KOPT-K1 (cell line): Measurements from ENCODE around the gene INPPL1.
"Not testable (repeated sequence)": the region's sequence is repeated elsewhere in the genome, so short reads cannot be mapped to it uniquely, and the experiment has no call there.

Source experiments
- H3K27ac ChIP-seq: fragments of 200-600 bp; sonication (generic); 2 replicates; pipeline ENCODE4 v1.5.1; 2016; ENCODE audit warnings: antibody characterized with exemption, mild to moderate bottlenecking, low read depth, low read length; ENCODE audit not compliant: poor library complexity, severe bottlenecking
- H3K36me3 ChIP-seq: fragments of 200-600 bp; sonication (generic); 2 replicates; pipeline ENCODE4 v1.5.1; 2017; ENCODE audit warnings: antibody characterized with exemption, mild to moderate bottlenecking, low read length, moderate library complexity; ENCODE audit not compliant: insufficient read depth
- H3K9me3 ChIP-seq: fragments of 200-600 bp; sonication (generic); 2 replicates; pipeline ENCODE4 v1.5.1; 2017; ENCODE audit warnings: antibody characterized with exemption, low read length, mild to moderate bottlenecking; ENCODE audit not compliant: insufficient read depth, poor library complexity, severe bottlenecking

The INPPL1 gene

DNA sequence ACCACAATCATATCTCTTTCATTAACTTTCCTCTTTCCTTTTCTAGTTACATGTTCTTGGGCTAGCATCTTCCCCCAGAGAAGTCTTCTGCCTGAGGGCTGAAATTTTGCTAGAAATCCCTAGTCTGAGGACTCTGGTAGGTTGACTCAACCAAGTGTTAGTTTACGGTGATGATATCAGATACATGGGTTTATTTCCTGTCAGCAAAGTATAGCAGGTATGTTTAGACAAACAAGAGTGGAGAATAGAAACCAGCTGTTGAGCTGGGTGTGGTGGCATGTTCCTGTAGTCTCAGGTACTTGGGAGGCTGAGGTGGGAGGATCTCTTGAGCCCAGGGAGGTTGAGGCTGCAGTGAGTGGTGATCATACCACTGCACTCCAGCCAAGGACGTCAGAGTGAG, 21.4 kb upstream of the INPPL1 start:
- Histone ChIP-seq H3K9me3 (no peaks in the 10 kb centered on the region), H3K36me3 (no peaks in the 10 kb centered on the region)

DNA sequence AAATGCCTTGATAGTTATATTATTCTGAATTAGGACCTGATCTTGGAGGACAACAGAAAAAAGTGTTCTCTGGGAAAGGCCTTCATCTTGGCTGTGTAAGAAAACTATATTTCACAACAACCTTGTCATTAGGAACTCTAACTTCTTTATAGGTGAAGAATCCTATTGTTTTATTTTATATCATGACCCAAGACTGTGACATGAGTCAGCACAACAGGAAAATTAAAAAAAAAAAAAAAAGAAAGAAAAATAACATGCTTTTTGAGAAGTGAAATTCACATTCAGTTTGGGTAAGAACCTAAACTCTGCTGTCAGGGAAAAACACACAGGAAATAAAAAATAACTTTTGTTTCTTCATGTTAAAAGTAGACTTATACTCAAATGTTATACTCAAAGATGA, 19.7 kb upstream of the INPPL1 start:
- H3K36me3 ChIP-seq: no peaks in the 10 kb centered on the region
- H3K9me3 ChIP-seq: peaks cover 11% of the 10 kb centered on the region
- no peak overlapping the region for H3K27ac ChIP-seq

More for the DNA sequence above, 21.4 kb upstream of the INPPL1 start:
- no peak overlapping the region for H3K27ac ChIP-seq

DNA sequence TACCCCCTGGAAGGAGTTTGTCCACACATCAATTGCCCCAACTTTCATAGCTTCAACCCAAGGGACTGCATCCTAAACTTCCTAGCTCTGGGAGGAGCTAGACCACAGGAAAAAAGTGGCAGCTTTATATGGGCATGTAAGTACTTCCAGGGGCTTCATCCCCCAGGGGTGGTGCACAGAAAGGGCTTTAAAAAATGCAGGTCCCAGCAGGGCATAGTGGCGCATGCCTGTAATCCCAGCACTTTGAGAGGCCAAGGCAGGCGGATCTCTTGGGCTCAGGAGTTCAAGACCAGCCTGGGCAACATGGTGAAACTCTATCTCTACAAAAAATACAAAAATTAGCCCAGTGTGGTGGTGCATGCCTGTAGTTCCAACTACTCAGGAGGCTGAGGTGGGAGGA, 17.8 kb upstream of the INPPL1 start:
- H3K27ac ChIP-seq, H3K36me3 ChIP-seq: not testable (repeated sequence)
- H3K9me3 ChIP-seq: peaks cover 14% of the 10 kb centered on the region

DNA sequence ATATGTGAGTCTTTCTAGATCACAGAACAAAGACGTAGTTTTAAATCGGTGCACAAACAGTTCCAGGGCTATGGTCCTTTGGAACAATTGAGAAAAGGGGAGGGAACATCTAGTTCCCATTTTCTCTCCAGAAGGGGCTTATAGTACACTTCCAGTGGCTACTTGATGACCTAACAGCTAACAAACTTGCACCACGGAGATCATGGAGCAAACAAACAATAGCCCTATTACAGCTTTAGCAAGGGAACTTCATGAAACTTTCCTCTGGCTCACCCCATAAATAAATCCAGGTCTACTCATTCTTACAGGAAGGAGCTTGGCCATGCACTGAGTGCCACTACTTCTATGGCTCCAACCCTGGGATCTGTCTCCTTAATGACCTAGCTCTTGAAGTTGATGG, 16.3 kb upstream of the INPPL1 start:
- Histone ChIP-seq H3K27ac (no peak overlapping the region), H3K9me3 (peaks cover 14% of the 10 kb centered on the region), H3K36me3 (no peaks in the 10 kb centered on the region)

DNA sequence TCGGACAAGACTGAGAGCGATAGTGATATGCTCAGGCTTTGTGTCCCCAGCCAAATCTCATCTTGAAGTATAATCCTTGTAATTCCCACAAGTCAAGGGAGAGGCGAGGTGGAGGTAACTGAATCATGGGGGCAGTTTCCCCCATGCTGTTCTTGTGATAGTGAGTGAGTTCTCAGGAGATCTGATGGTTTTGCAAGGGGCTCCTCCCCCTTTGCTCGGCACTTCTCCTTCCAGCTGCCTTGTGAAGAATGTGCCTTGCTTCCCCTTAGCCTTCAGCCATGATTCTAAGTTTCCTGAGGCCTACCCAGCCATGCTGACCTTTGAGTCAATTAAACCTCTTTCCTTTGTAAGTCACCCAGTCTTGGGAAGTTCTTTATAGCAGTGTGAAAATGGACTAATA, 15.5 kb upstream of the INPPL1 start:
- Histone ChIP-seq H3K9me3 (peaks cover 14% of the 10 kb centered on the region), H3K27ac (no peak overlapping the region), H3K36me3 (no peaks in the 10 kb centered on the region)

DNA sequence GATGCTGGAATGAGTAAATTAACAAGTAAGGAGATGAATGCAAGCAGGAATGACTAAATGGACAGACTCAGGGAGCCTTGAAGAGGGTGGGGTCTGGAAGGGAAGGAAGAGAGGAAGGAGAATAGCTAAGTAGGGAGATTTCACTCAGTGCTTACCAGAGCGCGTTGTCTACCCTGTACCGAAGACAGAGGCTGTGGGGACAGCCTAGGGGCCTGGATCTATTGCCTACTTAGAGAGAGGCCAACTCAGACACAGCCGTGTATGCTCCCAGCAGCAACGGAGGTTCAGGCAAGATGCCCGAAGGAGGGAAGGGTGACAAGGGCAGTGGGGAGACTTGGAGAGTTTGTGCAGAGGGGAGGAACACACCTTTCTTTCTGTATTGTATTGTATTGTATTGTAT, 7.9 kb upstream of the INPPL1 start, which contains the start of gene FOLR2:
Gene FOLR2 (plus strand): TSS at position 157 of the 400 bp plus-strand sequence. CDS start 1,791 bp downstream, outside the sequence.
- H3K9me3 ChIP-seq: no peaks in the 10 kb centered on the region
- H3K36me3 ChIP-seq: no peaks in the 10 kb centered on the region
- H3K27ac ChIP-seq: no peak within 1 kb of the TSS

DNA sequence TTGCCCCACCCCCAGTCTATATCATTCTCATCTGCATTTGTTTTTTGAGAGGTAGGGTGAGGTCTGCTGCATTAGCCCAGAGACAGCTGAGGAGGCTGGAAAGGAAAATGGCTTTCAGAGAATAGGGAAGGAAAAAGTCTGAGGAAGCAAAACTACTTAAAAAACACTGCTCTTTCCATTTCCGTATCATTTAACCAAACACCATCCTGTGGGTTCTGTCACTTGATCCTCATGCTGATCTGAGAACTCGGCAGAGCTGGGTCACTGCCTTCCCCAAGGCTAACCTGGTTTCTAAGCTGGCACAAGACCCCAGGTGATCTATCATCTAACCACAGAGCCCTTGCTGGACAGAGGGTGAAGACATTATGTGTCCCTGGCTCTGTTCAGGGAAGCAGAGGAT, 6.7 kb upstream of the INPPL1 start:
- Histone ChIP-seq H3K36me3 (no peaks in the 10 kb centered on the region), H3K27ac (no peak overlapping the region), H3K9me3 (no peaks in the 10 kb centered on the region)

DNA sequence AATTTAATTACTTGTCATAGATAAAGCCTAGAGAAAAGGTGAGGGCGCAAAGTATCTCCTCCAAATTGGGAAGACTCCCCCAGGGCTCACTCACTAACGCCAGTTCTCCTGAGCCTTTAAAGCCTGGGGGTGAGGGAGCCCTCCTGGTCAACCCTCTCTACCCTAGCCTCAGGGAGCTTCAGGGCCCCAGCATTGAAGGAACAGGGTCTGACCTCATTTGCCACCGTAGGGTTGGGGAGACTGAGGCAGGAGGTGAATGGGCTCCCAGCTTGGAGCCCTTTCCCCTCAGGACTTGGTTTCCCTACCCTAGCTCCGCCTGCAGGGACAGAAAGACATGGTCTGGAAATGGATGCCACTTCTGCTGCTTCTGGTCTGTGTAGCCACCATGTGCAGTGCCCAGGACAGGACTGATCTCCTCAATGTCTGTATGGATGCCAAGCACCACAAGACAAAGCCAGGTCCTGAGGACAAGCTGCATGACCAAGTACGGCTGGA, 6.3 kb upstream of the INPPL1 start:
- H3K36me3 ChIP-seq: no peaks in the 10 kb centered on the region
- H3K27ac ChIP-seq: no peak overlapping the region
- H3K9me3 ChIP-seq: no peaks in the 10 kb centered on the region

DNA sequence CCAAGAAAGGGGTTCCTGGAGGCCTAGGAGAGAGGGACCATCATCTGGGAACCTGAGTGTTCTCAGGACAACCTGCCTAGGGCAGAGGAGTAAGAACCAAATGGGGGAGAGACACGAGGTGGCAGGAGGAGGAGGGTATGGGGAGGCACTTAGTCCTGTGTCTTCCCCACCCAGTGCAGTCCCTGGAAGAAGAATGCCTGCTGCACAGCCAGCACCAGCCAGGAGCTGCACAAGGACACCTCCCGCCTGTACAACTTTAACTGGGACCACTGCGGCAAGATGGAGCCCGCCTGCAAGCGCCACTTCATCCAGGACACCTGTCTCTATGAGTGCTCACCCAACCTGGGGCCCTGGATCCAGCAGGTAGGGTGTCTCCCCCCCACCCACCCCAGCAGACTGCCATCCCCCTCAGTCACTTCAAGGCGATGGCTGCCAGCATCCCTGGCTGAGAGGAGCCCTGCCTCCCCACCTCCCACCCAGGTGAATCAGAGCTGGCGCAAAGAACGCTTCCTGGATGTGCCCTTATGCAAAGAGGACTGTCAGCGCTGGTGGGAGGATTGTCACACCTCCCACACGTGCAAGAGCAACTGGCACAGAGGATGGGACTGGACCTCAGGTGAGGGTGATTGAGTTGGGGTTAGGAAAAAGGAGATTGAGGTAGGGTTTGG, 3.7 kb upstream of the INPPL1 start:
- Histone ChIP-seq H3K27ac (no peak overlapping the region), H3K36me3 (no peaks in the 10 kb centered on the region)

DNA sequence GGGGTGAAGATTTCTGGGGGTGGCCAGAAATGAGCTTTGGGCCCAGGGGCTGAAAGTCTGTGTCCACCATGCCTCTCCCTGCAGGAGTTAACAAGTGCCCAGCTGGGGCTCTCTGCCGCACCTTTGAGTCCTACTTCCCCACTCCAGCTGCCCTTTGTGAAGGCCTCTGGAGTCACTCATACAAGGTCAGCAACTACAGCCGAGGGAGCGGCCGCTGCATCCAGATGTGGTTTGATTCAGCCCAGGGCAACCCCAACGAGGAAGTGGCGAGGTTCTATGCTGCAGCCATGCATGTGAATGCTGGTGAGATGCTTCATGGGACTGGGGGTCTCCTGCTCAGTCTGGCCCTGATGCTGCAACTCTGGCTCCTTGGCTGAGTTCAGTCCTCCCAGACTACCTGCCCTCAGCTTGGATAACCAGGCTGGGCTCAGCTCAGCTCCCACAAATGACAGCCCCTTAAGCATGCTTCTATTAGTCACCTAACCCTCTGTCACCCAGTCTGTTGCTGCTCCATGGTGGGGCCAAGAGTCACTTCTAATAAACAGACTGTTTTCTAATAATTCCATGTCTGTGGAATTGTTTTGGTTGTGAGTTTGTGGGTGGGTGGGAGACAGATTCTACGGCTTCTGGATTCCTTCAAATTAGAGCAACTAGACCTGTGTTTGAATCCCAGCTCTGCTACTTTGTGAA, 3.0 kb upstream of the INPPL1 start:
- Histone ChIP-seq H3K27ac (no peak overlapping the region), H3K36me3 (peaks cover 2% of the 10 kb centered on the region; the same call in 1 of the 2 replicates), H3K9me3 (no peaks in the 10 kb centered on the region)

More for the DNA sequence above, 3.7 kb upstream of the INPPL1 start:
- no peaks in the 10 kb centered on the region for H3K9me3 ChIP-seq

DNA sequence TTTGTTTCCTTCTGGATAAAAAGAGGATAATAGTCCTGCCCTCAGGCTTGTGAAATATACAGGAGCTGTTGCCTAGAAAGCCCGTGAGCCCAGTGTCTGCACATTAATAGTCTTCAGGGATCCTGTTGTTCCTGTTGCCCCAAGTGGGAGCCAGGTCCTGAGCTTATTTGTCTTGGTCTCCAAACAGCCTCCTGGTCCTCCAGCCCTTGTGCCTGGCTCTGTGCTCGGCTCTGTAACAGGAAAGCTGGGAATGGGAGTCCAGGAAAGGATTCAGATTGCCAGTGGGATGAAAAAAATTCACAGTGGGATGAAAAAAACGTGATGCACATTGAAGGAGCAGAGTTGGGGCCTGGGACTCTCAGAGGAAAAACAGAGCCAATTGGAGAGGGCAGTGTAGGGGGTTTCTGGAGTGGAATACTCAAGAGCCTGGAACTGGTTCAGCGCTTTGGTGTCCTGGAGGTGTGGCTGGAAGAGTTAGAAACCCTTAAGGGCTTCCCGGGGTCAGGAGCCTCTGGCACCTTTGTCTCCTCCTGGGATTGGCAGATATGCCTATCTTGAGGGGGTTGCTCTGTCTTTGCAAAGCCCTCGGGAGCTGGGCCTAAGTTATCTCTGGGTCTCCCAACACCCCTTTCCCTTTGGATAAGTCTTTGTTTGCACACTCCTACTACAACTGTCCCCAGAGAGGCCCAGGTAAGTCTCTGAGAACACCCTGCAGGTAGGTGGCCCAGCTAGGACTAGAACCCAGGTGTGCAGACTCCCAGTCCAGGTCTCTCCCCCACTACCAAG, 2.3 kb upstream of the INPPL1 start:
- Histone ChIP-seq H3K27ac (peak overlapping the region; percentile 76), H3K9me3 (no peaks in the 10 kb centered on the region), H3K36me3 (peaks cover 8% of the 10 kb centered on the region; the same call in 1 of the 2 replicates)

DNA sequence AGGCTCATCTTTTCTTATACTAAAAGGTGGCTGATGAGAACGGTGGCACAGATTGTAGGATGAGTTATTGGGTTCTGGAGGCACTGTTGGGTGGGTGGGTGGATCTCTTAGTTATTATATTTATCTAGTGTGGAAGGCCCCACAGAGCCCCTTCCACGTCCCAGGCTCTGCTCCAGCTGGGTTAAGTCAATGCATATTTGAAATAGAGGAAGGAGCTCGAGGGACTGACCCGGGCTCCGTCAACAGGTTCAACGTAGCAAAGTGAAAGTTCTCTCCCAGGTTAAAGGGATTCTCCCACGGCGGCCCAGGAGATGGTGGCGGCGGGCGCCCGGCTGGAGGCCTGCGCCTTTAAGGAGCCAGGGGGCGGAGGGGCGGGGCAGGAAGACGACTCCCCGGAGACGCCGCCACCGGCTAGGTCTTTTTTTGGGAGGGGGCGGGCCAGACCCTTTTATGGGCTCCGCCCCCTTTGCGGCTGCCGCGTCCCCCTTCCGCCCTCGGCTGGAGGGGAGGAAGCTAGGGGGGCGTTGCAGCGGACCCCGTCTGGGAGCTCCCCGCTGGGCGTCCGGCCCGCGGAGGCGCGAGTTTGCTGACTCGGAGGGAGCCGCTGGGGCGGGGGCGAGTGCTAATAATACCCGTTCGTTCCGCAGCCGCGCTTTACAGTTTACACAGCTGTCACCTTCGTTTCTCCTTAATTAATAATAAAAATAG, 1.5 kb upstream of the INPPL1 start:
- Histone ChIP-seq H3K27ac (peak overlapping the region; percentile 76), H3K36me3 (peaks cover 16% of the 10 kb centered on the region; the same call in 1 of the 2 replicates), H3K9me3 (no peaks in the 10 kb centered on the region)

DNA sequence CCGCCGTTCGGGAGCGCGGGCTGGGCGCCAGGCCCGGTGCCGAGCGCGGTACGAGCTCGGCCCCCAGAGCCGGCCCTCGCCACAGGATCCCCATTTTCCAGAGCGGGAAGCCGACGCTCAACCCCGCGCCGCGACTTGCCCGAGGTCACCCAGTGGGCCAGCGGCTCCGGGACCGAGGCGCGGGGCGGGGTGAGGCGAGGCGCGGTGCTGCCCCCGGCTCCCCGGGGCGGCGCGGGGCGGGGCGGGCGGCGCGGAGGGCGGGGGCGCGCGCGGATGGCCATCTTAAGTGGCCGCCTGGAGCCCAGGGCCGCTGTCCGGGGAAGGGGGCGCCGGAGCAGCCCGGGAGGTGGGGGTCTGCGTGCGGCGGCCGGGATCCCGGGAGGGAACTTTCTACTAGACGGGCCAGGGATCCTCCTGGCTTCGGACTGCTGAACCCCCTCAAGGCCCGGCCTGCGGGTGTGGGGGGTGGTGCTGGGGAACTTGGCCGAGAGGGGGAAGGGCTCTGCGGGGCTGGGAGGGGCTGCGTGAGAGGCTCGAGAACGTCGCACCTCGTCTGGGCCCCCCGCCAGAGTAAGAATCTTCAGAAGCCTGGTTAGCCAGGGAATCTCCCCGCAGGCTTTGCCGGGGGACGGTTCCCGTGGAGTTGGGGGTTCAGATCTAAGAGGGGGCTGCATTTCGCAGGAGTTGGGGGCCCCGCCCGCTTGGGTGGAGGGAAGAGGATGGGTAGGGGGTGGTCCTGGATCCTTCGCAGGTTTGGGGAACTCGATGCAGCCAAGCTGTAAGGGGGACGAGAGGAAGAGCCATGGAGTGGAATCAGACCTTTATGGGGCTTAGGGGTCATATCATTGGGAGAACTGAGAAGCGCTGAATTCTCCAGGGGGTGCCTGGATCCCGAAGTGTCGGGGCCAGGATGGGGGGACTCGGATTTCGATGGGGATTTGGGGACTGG, 678 bp upstream of the INPPL1 start:
- Histone ChIP-seq H3K27ac (peak overlapping the region; percentile 76), H3K36me3 (peaks cover 24% of the 10 kb centered on the region), H3K9me3 (no peaks in the 10 kb centered on the region)
